ENCODE results near the gene CAMTA1.
"Not testable (repeated sequence)": the region's sequence is repeated elsewhere in the genome, so short reads cannot be mapped to it uniquely, and the experiment has no call there.

The CAMTA1 gene

GRCh38 chr1:7313826-7314225, 528.6 kb downstream of the CAMTA1 start:
- DNase-seq (ENCODE audit: low read depth) = no peak

- DNase-seq (ENCODE audit: low read depth) = no peak
Observed at GRCh38 chr1:7315316-7315715, 530.1 kb downstream of the CAMTA1 start.

GRCh38 chr1:7315946-7316345, 530.7 kb downstream of the CAMTA1 start:
- no peak for DNase-seq (ENCODE audit: low read depth)

- DNase-seq (ENCODE audit: low read depth) = no peak
Observed at GRCh38 chr1:7317888-7318287, 532.6 kb downstream of the CAMTA1 start.

GRCh38 chr1:7319196-7319595, 533.9 kb downstream of the CAMTA1 start:
- no peak for DNase-seq (ENCODE audit: low read depth)

- no peak for DNase-seq (ENCODE audit: low read depth)
Observed at GRCh38 chr1:7320661-7321060, 535.4 kb downstream of the CAMTA1 start.

GRCh38 chr1:7322283-7322785, 537.1 kb downstream of the CAMTA1 start:
- no peak for DNase-seq (ENCODE audit: low read depth)

GRCh38 chr1:7322912-7323311, 537.7 kb downstream of the CAMTA1 start:
- no peak for DNase-seq (ENCODE audit: low read depth)

- DNase-seq (ENCODE audit: low read depth) = no peak
Observed at GRCh38 chr1:7325254-7325653, 540.0 kb downstream of the CAMTA1 start.

GRCh38 chr1:7326366-7326765, 541.1 kb downstream of the CAMTA1 start:
- no peak for DNase-seq (ENCODE audit: low read depth)

GRCh38 chr1:7327849-7328248, 542.6 kb downstream of the CAMTA1 start:
- DNase-seq (ENCODE audit: low read depth) = no peak

GRCh38 chr1:7329868-7330615, 544.8 kb downstream of the CAMTA1 start:
- no peak for DNase-seq (ENCODE audit: low read depth)

GRCh38 chr1:7330726-7331125, 545.5 kb downstream of the CAMTA1 start:
- DNase-seq (ENCODE audit: low read depth) = not testable (repeated sequence)

- DNase-seq (ENCODE audit: low read depth) = no peak
Observed at GRCh38 chr1:7331926-7332535, 546.8 kb downstream of the CAMTA1 start.

- DNase-seq (ENCODE audit: low read depth) = no peak
Observed at GRCh38 chr1:7333094-7333493, 547.8 kb downstream of the CAMTA1 start.

GRCh38 chr1:7333620-7334019, 548.4 kb downstream of the CAMTA1 start:
- no peak for DNase-seq (ENCODE audit: low read depth)

GRCh38 chr1:7334475-7335035, 549.3 kb downstream of the CAMTA1 start:
- no peak for DNase-seq (ENCODE audit: low read depth)

- DNase-seq (ENCODE audit: low read depth) = no peak
Observed at GRCh38 chr1:7335224-7335879, 550.1 kb downstream of the CAMTA1 start.

- DNase-seq (ENCODE audit: low read depth) = no peak
Observed at GRCh38 chr1:7338439-7338838, 553.2 kb downstream of the CAMTA1 start.

- no peak for DNase-seq (ENCODE audit: low read depth)
Observed at GRCh38 chr1:7339014-7339413, 553.8 kb downstream of the CAMTA1 start.

- no peak for DNase-seq (ENCODE audit: low read depth)
Observed at GRCh38 chr1:7339953-7340352, 554.7 kb downstream of the CAMTA1 start.

- DNase-seq (ENCODE audit: low read depth) = no peak
Observed at GRCh38 chr1:7341145-7341905, 556.1 kb downstream of the CAMTA1 start.
